ENCODE results near the gene CLIP1.
"Not testable (repeated sequence)": the region's sequence is repeated elsewhere in the genome, so short reads cannot be mapped to it uniquely, and the experiment has no call there.

Gene CLIP1

GRCh38 chr12:122421821-122422729, at the start of gene CLIP1:
Gene CLIP1 (minus strand): TSS chr12:122422669. CDS start chr12:122380452, 42,217 bp downstream.
- peak; percentile 86 for DNase-seq

- peak; percentile 75 for DNase-seq
These were observed 49.1 kb upstream of the CLIP1 start for GRCh38 chr12:122471324-122472226.

DNA sequence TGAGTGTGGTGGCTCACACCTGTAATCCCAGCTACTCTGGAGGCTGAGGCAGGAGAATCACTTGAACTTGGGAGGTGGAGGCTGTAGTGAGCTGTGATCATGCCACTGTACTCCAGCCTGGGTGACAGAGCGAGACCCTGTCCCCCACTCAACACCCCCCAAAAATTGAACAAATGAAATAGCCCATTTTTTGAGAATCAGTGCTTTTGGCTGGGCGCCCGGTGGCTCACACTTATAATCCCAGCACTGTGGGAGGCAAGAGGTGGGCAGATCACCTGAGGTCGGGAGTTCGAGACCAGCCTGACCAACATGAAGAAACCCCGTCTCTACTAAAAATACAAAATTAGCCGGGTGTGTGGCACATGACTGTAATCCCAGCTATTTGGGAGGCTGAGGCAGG, 48.1 kb upstream of the CLIP1 start:
- DNase-seq = not testable (repeated sequence)

- not testable (repeated sequence) for DNase-seq
These were observed 47.4 kb upstream of the CLIP1 start for GRCh38 chr12:122469856-122470255.

DNA sequence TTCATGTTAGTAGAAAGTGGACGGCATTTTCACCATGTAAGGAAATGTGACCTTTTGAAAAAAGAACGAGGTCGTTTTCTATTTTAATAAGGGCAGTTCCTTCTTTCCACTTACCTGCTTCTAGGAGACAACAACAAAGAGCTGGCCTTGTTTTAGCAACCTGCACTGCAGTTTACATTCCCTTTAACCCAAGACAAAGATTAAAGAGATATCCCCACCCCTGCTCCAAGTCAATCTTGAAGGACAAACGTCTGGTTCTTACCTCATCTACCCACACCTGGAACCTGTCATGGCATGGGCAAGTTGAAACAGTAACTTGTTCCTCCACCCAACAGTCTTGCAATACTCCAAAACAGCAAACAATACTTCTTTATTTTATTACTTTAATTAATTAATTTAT, 45.5 kb upstream of the CLIP1 start:
- no peak for DNase-seq

- DNase-seq = peak; percentile 35
These were observed 42.0 kb upstream of the CLIP1 start for GRCh38 chr12:122464317-122465042.

- DNase-seq = no peak
These were observed 38.2 kb upstream of the CLIP1 start for GRCh38 chr12:122460641-122461040.

DNA sequence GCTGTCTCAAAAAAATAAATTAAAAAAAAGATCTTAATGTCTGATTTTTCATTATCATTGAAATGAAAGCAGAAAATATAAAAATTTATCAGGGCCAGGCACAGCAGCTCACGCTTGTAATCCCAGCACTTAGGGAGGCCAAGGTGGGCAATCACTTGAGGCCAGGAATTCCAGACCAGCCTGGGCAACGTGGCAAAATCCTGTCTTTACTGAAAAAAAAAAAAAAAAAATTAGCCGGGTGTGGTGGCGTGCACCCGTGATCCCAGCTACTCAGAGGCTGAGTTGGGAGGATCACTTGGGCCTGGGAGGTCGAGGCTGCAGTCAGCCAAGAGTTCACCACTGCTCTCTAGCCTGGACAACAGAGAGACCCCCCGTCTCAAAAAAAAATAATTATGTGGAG, 37.6 kb upstream of the CLIP1 start:
- DNase-seq = no peak

- no peak for DNase-seq
These were observed 36.7 kb upstream of the CLIP1 start for GRCh38 chr12:122459211-122459610.

GRCh38 chr12:122458105-122459035, 35.9 kb upstream of the CLIP1 start:
- DNase-seq = no peak

DNA sequence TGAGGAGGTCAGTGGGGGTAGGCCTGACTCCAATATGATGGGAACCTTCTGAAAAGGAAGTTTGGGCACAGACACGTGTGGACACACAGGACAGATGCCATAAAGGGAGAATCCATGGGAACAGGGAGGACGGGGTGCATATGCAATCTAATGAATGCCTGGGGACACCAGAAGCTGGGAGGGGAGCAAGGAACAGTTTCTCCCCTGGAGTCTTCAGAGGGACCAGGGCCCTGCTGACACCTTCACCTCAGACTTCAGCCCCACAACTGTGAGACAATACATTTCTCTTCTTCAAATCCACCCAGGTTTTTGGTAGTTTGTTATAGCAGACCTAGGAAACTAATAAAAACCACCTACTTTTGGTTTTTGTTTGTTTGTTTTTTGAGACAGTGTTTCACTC, 35.2 kb upstream of the CLIP1 start:
- DNase-seq = no peak

DNA sequence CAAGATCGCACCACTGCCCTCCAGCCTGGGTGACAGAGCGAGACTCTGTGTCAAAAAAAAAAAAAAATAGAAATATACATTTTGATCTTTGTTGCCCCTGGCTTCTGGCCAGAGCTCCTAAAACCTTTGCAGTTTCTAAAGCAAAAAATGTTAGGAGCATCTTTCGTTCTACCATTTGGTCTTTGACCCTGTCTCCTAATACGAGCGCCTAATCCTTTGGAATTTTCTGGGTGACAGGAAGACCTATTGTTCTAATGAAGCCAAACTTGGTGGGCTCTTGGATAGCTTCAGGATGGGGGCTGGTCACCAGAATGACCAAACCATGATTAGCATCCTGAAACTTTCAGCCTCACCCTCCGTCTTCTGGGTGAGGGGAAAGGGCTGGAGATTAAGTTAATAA, 32.3 kb upstream of the CLIP1 start:
- no peak for DNase-seq

- no peak for DNase-seq
These were observed 31.8 kb upstream of the CLIP1 start for GRCh38 chr12:122454250-122454721.

DNA sequence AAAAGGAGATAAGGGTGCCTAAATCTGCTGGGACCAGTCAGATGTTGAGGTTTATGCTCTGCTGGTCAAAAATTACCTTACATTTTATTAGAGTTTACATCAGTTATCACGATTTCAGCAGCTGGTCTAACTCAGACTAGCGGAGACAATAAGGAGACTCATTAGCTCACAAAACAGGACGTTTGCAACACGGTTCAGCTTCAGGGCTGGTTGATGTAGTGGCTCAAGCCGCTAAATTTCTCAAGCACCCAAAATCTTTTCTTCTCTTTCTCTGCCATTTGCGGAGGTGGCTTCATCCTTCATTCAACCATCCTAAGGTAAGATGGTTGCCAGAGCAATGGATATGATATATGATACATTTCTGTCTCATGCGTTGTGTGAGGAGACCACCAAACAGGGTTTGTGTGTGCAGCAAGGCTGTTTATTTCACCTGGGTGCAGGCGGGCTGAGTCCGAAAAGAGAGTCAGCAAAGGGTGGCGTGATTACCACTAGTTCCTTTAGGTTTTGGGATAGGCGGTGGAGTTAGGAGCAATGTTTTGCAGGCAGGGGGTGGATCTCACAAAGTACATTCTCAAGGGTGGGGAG, 30.3 kb upstream of the CLIP1 start:
- DNase-seq = no peak

DNA sequence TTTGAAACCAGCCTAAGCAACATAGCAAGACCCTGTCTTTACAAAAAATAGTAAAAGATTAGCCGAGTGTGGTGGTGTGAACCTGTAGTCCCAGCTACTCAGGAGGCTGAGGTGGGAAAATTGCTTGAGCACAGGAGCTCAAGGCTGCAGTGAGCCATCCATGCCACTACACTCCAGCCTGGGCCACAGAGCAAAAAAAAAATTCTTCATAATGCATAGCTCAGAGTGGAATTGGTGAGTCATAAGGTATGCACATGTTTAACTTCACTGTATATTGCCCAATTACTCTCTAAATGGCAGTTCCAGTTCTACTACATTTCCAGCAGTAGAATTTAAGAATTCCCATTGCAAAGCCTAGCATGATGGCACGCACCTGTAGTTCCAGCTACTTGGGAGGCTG, 26.8 kb upstream of the CLIP1 start:
- no peak for DNase-seq

- not testable (repeated sequence) for DNase-seq
These were observed 25.4 kb upstream of the CLIP1 start for GRCh38 chr12:122447825-122448224.

DNA sequence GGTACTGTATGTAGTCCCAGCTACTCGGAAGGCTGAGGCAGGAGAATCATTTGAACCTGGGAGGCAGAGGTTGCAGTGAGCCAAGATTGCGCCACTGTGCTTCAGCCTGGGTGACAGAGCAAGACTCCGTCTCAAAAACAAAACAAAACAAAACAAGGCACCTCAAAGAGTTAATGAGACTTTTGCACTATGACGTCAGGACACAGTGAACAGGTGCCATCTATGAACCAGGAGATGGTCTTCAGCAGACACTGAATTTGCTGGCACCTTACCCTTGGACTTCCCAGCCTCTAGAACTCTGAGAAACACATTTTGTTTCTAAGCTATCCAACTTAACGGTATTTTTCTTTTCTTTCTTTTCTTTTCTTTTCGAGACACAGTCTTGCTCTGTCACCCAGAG, 23.9 kb upstream of the CLIP1 start:
- not testable (repeated sequence) for DNase-seq

GRCh38 chr12:122444071-122444470, 21.6 kb upstream of the CLIP1 start:
- not testable (repeated sequence) for DNase-seq

GRCh38 chr12:122438822-122439221, 16.4 kb upstream of the CLIP1 start:
- DNase-seq = not testable (repeated sequence)

DNA sequence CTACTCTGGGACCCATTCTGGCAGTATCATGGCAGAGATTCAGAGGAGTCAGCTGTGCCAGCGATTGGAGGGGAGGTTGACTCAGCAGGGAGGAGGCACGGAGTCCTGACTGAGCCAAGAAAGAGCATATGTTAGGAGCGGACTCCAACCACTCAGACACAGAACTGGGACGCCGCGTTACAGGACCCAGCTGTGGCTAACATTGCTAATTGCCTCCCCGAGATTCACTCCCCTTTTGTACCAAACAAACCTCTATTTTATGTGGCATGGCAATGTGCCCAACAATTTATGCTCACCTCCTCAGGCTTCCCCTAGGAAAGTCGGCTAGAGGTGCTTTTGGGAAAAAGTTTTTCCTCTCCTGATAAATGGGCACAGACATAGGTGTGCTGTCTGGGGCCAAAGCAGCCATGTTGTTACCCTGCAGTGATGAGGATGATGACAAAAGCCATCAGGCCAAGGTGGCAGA, 15.2 kb upstream of the CLIP1 start:
- peak; percentile 34 for DNase-seq

DNA sequence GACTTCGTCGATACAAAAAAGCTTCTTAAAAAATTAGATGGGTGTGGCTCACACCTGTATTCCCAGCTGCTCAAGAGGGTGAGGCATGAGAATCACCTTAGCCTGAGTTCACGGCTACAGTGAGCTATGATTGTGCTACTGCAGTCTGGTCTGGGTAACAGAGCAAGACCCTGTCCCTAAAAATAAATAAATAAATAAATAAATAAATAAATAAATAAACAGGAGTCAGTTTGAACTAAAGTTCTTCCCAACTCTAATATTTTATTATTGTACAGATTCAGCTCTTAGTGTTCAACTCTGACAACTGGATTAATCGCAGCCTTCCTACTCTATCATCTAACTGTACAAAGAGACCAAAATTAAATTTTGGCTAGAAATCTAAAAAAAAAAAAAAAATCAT, 12.7 kb upstream of the CLIP1 start:
- DNase-seq = no peak
